Fibroblast of lung (primary cell): ENCODE measurements around the gene KCNK10.

Experiments
- CTCF ChIP-seq, 2 donors: IDR thresholded peaks in 1 of 2; conservative IDR thresholded peaks in 1 of 2; 1 replicate in 1 of 2; 2 replicates in 1 of 2; pipeline ENCODE4 v1.5.1; 2011 to 2012; ENCODE audit warnings: low read length in 2 of 2, control low read depth in 1 of 2, inconsistent platforms in 1 of 2, low read depth in 1 of 2, mild to moderate bottlenecking in 1 of 2
- EZH2 ChIP-seq: IDR thresholded peaks from 2 replicates; pipeline ENCODE4 v1.5.1; 2012; ENCODE audit warnings: low read length, control low read depth, mild to moderate bottlenecking; ENCODE audit errors: missing control alignments

- TF ChIP-seq CTCF (conservative IDR thresholded peaks at IDR 0.05 in 1 of 2, IDR thresholded peaks at IDR 0.05 in 1 of 2; ENCODE audit: low read depth in 1 of 2, low read length in 2 of 2) (no peak), EZH2 (no peak)
Observed at GRCh38 chr14:88164906-88165534, 158.0 kb downstream of the KCNK10 start.
